RWPE2 (cell line): ENCODE results near the gene TRIP6.

ENCODE experiments used
- ATAC-seq: fragments of 200-7000 bp; cut with Tn5 transposase; 3 replicates; pipeline ENCODE4 v1.9.1; 2021; ENCODE audit warnings: low read depth
- DNase-seq: peaks from one replicate; pipeline ENCODE4 v3.0.0-alpha.2; 2020; ENCODE audit warnings: low spot score
- H3K27ac ChIP-seq: fragments of 450-650 bp; 2 replicates; pipeline ENCODE4 v1.5.1; 2017; ENCODE audit warnings: mild to moderate bottlenecking; ENCODE audit not compliant: poor library complexity, severe bottlenecking
- H3K27me3 ChIP-seq: fragments of 250-450 bp; sonication (Bioruptor Pico); 2 replicates; pipeline ENCODE4 v1.5.1; 2021; ENCODE audit warnings: mild to moderate bottlenecking, moderate library complexity; ENCODE audit not compliant: insufficient read depth, poor library complexity, severe bottlenecking
- H3K36me3 ChIP-seq: fragments of 250-450 bp; sonication (Bioruptor Pico); 2 replicates; pipeline ENCODE4 v1.5.1; 2020; ENCODE audit warnings: low read depth, mild to moderate bottlenecking, moderate library complexity
- H3K4me1 ChIP-seq: fragments of 250-450 bp; sonication (Bioruptor Pico); 2 replicates; pipeline ENCODE4 v1.5.1; 2021; ENCODE audit warnings: mild to moderate bottlenecking, moderate library complexity; ENCODE audit not compliant: insufficient read depth, poor library complexity, severe bottlenecking
- H3K4me3 ChIP-seq: fragments of 250-450 bp; sonication (Bioruptor Pico); 2 replicates; pipeline ENCODE4 v1.5.1; 2021; ENCODE audit warnings: mild to moderate bottlenecking, moderate library complexity; ENCODE audit not compliant: severe bottlenecking
- H3K9me3 ChIP-seq: fragments of 250-450 bp; sonication (Bioruptor Pico); 2 replicates; pipeline ENCODE4 v1.5.1; 2021; ENCODE audit warnings: mild to moderate bottlenecking, moderate library complexity; ENCODE audit not compliant: severe bottlenecking
- CTCF ChIP-seq: fragments of 450-650 bp; IDR thresholded peaks from one replicate; pipeline ENCODE4 v1.5.1; 2017; ENCODE audit warnings: mild to moderate bottlenecking, moderate library complexity; ENCODE audit not compliant: poor library complexity, severe bottlenecking

The TRIP6 gene

GRCh38 chr7:100837099-100837836, 29.9 kb upstream of the TRIP6 start:
- DNase-seq (no peak), ATAC-seq (peak; percentile 60)
- Histone ChIP-seq H3K36me3 (no peaks in the 10 kb centered on the region), H3K27me3 (no peaks in the 10 kb centered on the region), H3K4me1 (peaks cover 12% of the 10 kb centered on the region), H3K9me3 (no peaks in the 10 kb centered on the region), H3K4me3 (peak overlapping the region; percentile 17), H3K27ac (peak overlapping the region; percentile 84)
- no peak for TF ChIP-seq CTCF

GRCh38 chr7:100839361-100839760, 27.8 kb upstream of the TRIP6 start:
- no peaks in the 10 kb centered on the region for H3K36me3 ChIP-seq
- no peak for DNase-seq
- peaks cover 12% of the 10 kb centered on the region for H3K4me1 ChIP-seq
- TF ChIP-seq CTCF, result no peak
- no peaks in the 10 kb centered on the region for H3K9me3 ChIP-seq
- H3K4me3 ChIP-seq, result no peak overlapping the region
- no peak overlapping the region for H3K27ac ChIP-seq
- H3K27me3 ChIP-seq, result no peaks in the 10 kb centered on the region
- ATAC-seq, result no peak

- H3K4me3 ChIP-seq, result no peak overlapping the region
- no peak for DNase-seq
- no peaks in the 10 kb centered on the region for H3K36me3 ChIP-seq
- TF ChIP-seq CTCF, result no peak
- H3K9me3 ChIP-seq, result no peaks in the 10 kb centered on the region
- no peaks in the 10 kb centered on the region for H3K27me3 ChIP-seq
- H3K4me1 ChIP-seq, result peaks cover 12% of the 10 kb centered on the region
- H3K27ac ChIP-seq, result no peak overlapping the region
- no peak for ATAC-seq
These were observed 26.6 kb upstream of the TRIP6 start for GRCh38 chr7:100840470-100841100.

- Histone ChIP-seq H3K36me3 (no peaks in the 10 kb centered on the region), H3K27ac (no peak overlapping the region), H3K27me3 (no peaks in the 10 kb centered on the region), H3K4me1 (no peaks in the 10 kb centered on the region), H3K9me3 (no peaks in the 10 kb centered on the region), H3K4me3 (no peak overlapping the region)
- ATAC-seq (no peak), DNase-seq (no peak)
- no peak for TF ChIP-seq CTCF
These were observed 19.8 kb upstream of the TRIP6 start for GRCh38 chr7:100847360-100847759.
